SK-N-MC (cell line): ENCODE results near the gene PSMG2.

Experiments
- EZH2 ChIP-seq: fragments of 200-600 bp; sonication (generic); IDR thresholded peaks from one replicate; pipeline ENCODE4 v1.6.1; 2017; ENCODE audit warnings: antibody characterized with exemption
- FOXP2 ChIP-seq: optimal IDR thresholded peaks from 2 replicates; pipeline ENCODE3; 2011; ENCODE audit warnings: mild to moderate bottlenecking, moderate library complexity; ENCODE audit not compliant: insufficient read depth; ENCODE audit errors: extremely low read length, control extremely low read depth
- POLR2AphosphoS5 ChIP-seq: IDR thresholded peaks from 2 replicates; pipeline ENCODE4 v1.6.1; 2012; ENCODE audit warnings: mild to moderate bottlenecking, low read depth, low read length, borderline replicate concordance

- TF ChIP-seq EZH2 (no peak), POLR2AphosphoS5 (no peak), FOXP2 (no peak)
Measured at GRCh38 chr18:12768625-12769024, 65.8 kb downstream of the PSMG2 start.
